ENCODE data around the gene CCDC89.

- peak in 2 of 5 experiments; percentile 39 to 42 for TF ChIP-seq CTCF (IDR thresholded peaks at IDR 0.05)
- peak; percentile 97 for TF ChIP-seq POLR2A (IDR thresholded peaks at IDR 0.05)
- TF ChIP-seq EP300 (IDR thresholded peaks at IDR 0.05), result peak; percentile 53 to 99
Measured at GRCh38 chr11:85664615-85665481, 21.1 kb downstream of the CCDC89 start, which contains the start of gene CREBZF.

All from tibial nerve (tissue), 4 donors.